ENCODE data around the gene BCLAF1. TPM values are rescaled to one million over a fixed set of nuclear protein-coding genes. Genes with fewer than 3 reads are reported as not detected.

BCLAF1 gene
- total RNA-seq, 1 experiment from 2014 or later, result 175 TPM

DNA sequence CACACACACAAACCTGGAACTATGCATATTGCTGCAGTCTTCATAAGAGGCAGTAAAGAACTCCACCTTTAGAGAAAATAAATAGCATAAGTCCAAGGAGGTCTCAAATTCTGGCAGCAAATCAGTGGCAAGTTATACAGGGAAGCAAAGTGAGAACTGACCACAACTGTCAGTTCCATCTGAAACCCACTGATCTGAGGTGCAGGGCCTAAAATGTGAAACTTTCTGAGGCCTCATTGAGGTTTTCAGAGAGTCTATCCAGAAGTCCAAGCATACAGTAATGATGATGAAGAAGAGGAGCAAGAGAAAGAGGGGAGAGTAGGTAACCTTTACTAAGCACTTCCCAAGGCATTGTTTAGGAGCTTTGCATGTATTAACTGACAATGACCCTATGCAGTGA, 75.8 kb downstream of the BCLAF1 start:
- Mint-ChIP-seq H3K9me3 (ENCODE audit: unreplicated experiment) (peaks cover 10% of the 10 kb centered on the region), H3K36me3 (ENCODE audit: insufficient read depth, unreplicated experiment) (no peaks in the 10 kb centered on the region), H3K4me3 (ENCODE audit: unreplicated experiment) (no peak overlapping the region), H3K27ac (ENCODE audit: low read depth, unreplicated experiment) (no peak overlapping the region), H3K4me1 (ENCODE audit: insufficient read depth, unreplicated experiment) (peaks cover 6% of the 10 kb centered on the region), H3K27me3 (ENCODE audit: insufficient read depth, unreplicated experiment) (no peaks in the 10 kb centered on the region)
- ChIA-PET CTCF (interaction anchor here (3.9 kb wide), 1 partner anchor 13 kb away, joined by 25 read pairs; no protein-coding TSS in a partner anchor), POLR2A (no interaction called here)
- no peak for DNase-seq (ENCODE audit: unreplicated experiment)
- no TSS peak for BruUV-seq (replicated peaks)
- TF ChIP-seq CTCF (IDR thresholded peaks at IDR 0.05; ENCODE audit: unreplicated experiment), result no peak
- intact Hi-C loops (cut with micrococcal nuclease), result no loop called here

DNA sequence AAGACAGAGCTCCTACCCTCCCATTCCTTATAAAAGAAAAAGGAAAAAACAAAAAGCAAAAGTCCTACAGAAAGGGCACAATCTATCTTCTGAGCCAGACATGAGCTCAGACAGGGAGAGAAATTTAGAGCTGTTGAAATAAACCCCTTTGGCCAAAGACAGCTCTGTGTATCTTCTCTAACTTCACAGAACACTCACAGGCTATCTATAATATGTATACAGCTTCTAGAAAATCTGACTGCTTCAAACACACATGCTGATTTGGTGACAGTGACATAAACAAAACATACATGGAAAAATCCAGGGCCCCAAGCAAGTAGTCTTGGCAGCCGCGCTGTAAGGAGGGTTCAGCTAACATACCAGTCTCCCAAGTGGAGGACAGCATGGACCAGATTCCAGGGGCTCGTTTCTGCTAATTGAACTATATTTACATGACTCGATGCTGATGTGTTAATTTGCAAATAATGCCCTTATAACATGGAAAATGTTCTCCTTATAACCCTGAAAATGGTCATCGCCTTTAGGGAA, 76.6 kb downstream of the BCLAF1 start:
- POLR2A ChIA-PET, result no interaction called here

GRCh38 chr6:136212608-136213007, 77.0 kb downstream of the BCLAF1 start:
- no TSS peak for BruUV-seq (replicated peaks)
- intact Hi-C loops (cut with micrococcal nuclease), result no loop called here
- CTCF ChIA-PET, result interaction anchor here (0.5 to 1.5 kb wide), 9 partner anchors 13 to 763 kb away, joined by 3 to 7 read pairs (median 4); no protein-coding TSS in a partner anchor
- Mint-ChIP-seq H3K9me3 (ENCODE audit: unreplicated experiment) (peaks cover 10% of the 10 kb centered on the region), H3K4me3 (ENCODE audit: unreplicated experiment) (no peak overlapping the region), H3K4me1 (ENCODE audit: insufficient read depth, unreplicated experiment) (peaks cover 6% of the 10 kb centered on the region), H3K36me3 (ENCODE audit: insufficient read depth, unreplicated experiment) (no peaks in the 10 kb centered on the region), H3K27ac (ENCODE audit: low read depth, unreplicated experiment) (no peak overlapping the region), H3K27me3 (ENCODE audit: insufficient read depth, unreplicated experiment) (no peaks in the 10 kb centered on the region)
- POLR2A ChIA-PET, result interaction anchor here (0.6 kb wide), 1 partner anchor 632 kb away, joined by 3 read pairs; no protein-coding TSS in a partner anchor
- no peak for TF ChIP-seq CTCF (IDR thresholded peaks at IDR 0.05; ENCODE audit: unreplicated experiment)
- DNase-seq (ENCODE audit: unreplicated experiment), result no peak

More for the DNA sequence above, 76.6 kb downstream of the BCLAF1 start:
- no peak overlapping the region for H3K27ac Mint-ChIP-seq (ENCODE audit: low read depth, unreplicated experiment)
- DNase-seq (ENCODE audit: unreplicated experiment), result no peak
- no peaks in the 10 kb centered on the region for H3K27me3 Mint-ChIP-seq (ENCODE audit: insufficient read depth, unreplicated experiment)
- H3K4me1 Mint-ChIP-seq (ENCODE audit: insufficient read depth, unreplicated experiment), result peaks cover 6% of the 10 kb centered on the region
- CTCF ChIA-PET, result interaction anchor here (0.5 to 3.9 kb wide), 10 partner anchors 13 to 763 kb away, joined by 3 to 25 read pairs (median 4); no protein-coding TSS in a partner anchor
- no peak overlapping the region for H3K4me3 Mint-ChIP-seq (ENCODE audit: unreplicated experiment)
- peaks cover 10% of the 10 kb centered on the region for H3K9me3 Mint-ChIP-seq (ENCODE audit: unreplicated experiment)
- no peak for TF ChIP-seq CTCF (IDR thresholded peaks at IDR 0.05; ENCODE audit: unreplicated experiment)
- BruUV-seq (replicated peaks), result no TSS peak
- H3K36me3 Mint-ChIP-seq (ENCODE audit: insufficient read depth, unreplicated experiment), result no peaks in the 10 kb centered on the region
- intact Hi-C loops (cut with micrococcal nuclease), result no loop called here

GRCh38 chr6:136210398-136211165, 79.1 kb downstream of the BCLAF1 start:
- Mint-ChIP-seq H3K4me1 (ENCODE audit: insufficient read depth, unreplicated experiment) (peaks cover 6% of the 10 kb centered on the region), H3K36me3 (ENCODE audit: insufficient read depth, unreplicated experiment) (no peaks in the 10 kb centered on the region), H3K4me3 (ENCODE audit: unreplicated experiment) (no peak overlapping the region), H3K9me3 (ENCODE audit: unreplicated experiment) (peaks cover 10% of the 10 kb centered on the region), H3K27ac (ENCODE audit: low read depth, unreplicated experiment) (no peak overlapping the region), H3K27me3 (ENCODE audit: insufficient read depth, unreplicated experiment) (no peaks in the 10 kb centered on the region)
- no peak for DNase-seq (ENCODE audit: unreplicated experiment)
- intact Hi-C loops (cut with micrococcal nuclease), result no loop called here
- POLR2A ChIA-PET, result no interaction called here
- CTCF ChIA-PET, result interaction anchor here (0.8 to 2.0 kb wide), 3 partner anchors 16 to 760 kb away, joined by 3 to 18 read pairs (median 4); no protein-coding TSS in a partner anchor
- no TSS peak for BruUV-seq (replicated peaks)
- TF ChIP-seq CTCF (IDR thresholded peaks at IDR 0.05; ENCODE audit: unreplicated experiment), result no peak

Measured in MCF 10A (cell line).